GM21447 (cell line): ENCODE measurements around the gene AOC2.
"Not testable (repeated sequence)": the region's sequence is repeated elsewhere in the genome, so short reads cannot be mapped to it uniquely, and the experiment has no call there.

Experiments
- ATAC-seq: cut with Tn5 transposase; IDR thresholded peaks from one replicate; pipeline ENCODE4 v1.9.1; 2021; ENCODE audit not compliant: unreplicated experiment

Gene AOC2

GRCh38 chr17:42853597-42853967 lies 9.2 kb downstream of the AOC2 start:
- ATAC-seq, result no peak

- no peak for ATAC-seq
Measured at GRCh38 chr17:42853968-42854790, 9.8 kb downstream of the AOC2 start.

- no peak for ATAC-seq
Measured at GRCh38 chr17:42855048-42855596, 10.7 kb downstream of the AOC2 start.

- not testable (repeated sequence) for ATAC-seq
Measured at GRCh38 chr17:42856093-42856492, 11.7 kb downstream of the AOC2 start.

GRCh38 chr17:42856516-42856915 lies 12.1 kb downstream of the AOC2 start:
- ATAC-seq, result not testable (repeated sequence)

GRCh38 chr17:42857389-42857788 lies 13.0 kb downstream of the AOC2 start:
- no peak for ATAC-seq

- ATAC-seq, result no peak
Measured at GRCh38 chr17:42865638-42866094, 21.3 kb downstream of the AOC2 start.

GRCh38 chr17:42866216-42866615 lies 21.8 kb downstream of the AOC2 start:
- ATAC-seq, result no peak

GRCh38 chr17:42866631-42867575 lies 22.5 kb downstream of the AOC2 start:
- ATAC-seq, result no peak

- not testable (repeated sequence) for ATAC-seq
Measured at GRCh38 chr17:42867694-42868261, 23.4 kb downstream of the AOC2 start.

- no peak for ATAC-seq
Measured at GRCh38 chr17:42868338-42868737, 24.0 kb downstream of the AOC2 start.

GRCh38 chr17:42871647-42872046 lies 27.3 kb downstream of the AOC2 start:
- no peak for ATAC-seq

- no peak for ATAC-seq
Measured at GRCh38 chr17:42872251-42872965, 28.0 kb downstream of the AOC2 start.

GRCh38 chr17:42873315-42873714 lies 28.9 kb downstream of the AOC2 start:
- ATAC-seq, result no peak

- not testable (repeated sequence) for ATAC-seq
Measured at GRCh38 chr17:42873932-42874695, 29.7 kb downstream of the AOC2 start.

GRCh38 chr17:42877037-42877436 lies 32.7 kb downstream of the AOC2 start:
- no peak for ATAC-seq

GRCh38 chr17:42878123-42878880 lies 33.9 kb downstream of the AOC2 start:
- no peak for ATAC-seq

- no peak for ATAC-seq
Measured at GRCh38 chr17:42878924-42879595, 34.7 kb downstream of the AOC2 start.
